GM23338 (cell line): Measurements from ENCODE around the gene CALML5. TPM values are rescaled to one million over a fixed set of nuclear protein-coding genes. Genes with fewer than 3 reads are reported as not detected.

ENCODE experiments used
- ATAC-seq: fragments of 200-7000 bp; cut with Tn5 transposase; 3 replicates; pipeline ENCODE4 v1.9.1; 2020
- DNase-seq: peaks from one replicate; pipeline ENCODE4 v3.0.0-alpha.2; 2015; ENCODE audit warnings: low spot score
- H2AFZ ChIP-seq: fragments of 200-600 bp; sonication (generic); 2 replicates; pipeline ENCODE4 v1.8.0; 2016; ENCODE audit warnings: antibody characterized with exemption, mild to moderate bottlenecking, moderate library complexity
- H3F3A ChIP-seq: fragments of 200-600 bp; sonication (generic); replicated peaks from 2 replicates; pipeline ENCODE4 v1.8.0; 2017; ENCODE audit warnings: antibody characterized with exemption, mixed run types, low read depth
- H3K27ac ChIP-seq: fragments of 200-600 bp; sonication (generic); 2 replicates; pipeline ENCODE4 v1.6.1; 2016; ENCODE audit warnings: low read depth
- H3K27me3 ChIP-seq: fragments of 200-600 bp; sonication (generic); 2 replicates; pipeline ENCODE4 v1.8.0; 2016; ENCODE audit warnings: mild to moderate bottlenecking, mixed run types, moderate library complexity; ENCODE audit not compliant: insufficient read depth
- H3K36me3 ChIP-seq: fragments of 200-600 bp; sonication (generic); 2 replicates; pipeline ENCODE4 v1.8.0; 2016; ENCODE audit warnings: mild to moderate bottlenecking; ENCODE audit not compliant: insufficient read depth
- H3K4me1 ChIP-seq: fragments of 200-600 bp; sonication (generic); 2 replicates; pipeline ENCODE4 v1.8.0; 2016; ENCODE audit warnings: mild to moderate bottlenecking, moderate library complexity; ENCODE audit not compliant: insufficient read depth
- H3K4me2 ChIP-seq: fragments of 200-600 bp; sonication (generic); 2 replicates; pipeline ENCODE4 v1.7.1; 2017; ENCODE audit warnings: mixed run types
- H3K4me3 ChIP-seq: fragments of 200-600 bp; sonication (generic); 2 replicates; pipeline ENCODE4 v1.6.1; 2016; ENCODE audit warnings: mixed run types
- H3K79me2 ChIP-seq: fragments of 200-600 bp; sonication (generic); replicated peaks from 2 replicates; pipeline ENCODE4 v1.8.0; 2017; ENCODE audit warnings: mild to moderate bottlenecking; ENCODE audit not compliant: insufficient read depth
- H3K9me2 ChIP-seq: fragments of 200-600 bp; sonication (generic); 2 replicates; pipeline ENCODE4 v1.8.0; 2017; ENCODE audit not compliant: insufficient read depth
- H4K20me1 ChIP-seq: fragments of 200-600 bp; sonication (generic); replicated peaks from 2 replicates; pipeline ENCODE4 v1.8.0; 2017; ENCODE audit warnings: mild to moderate bottlenecking; ENCODE audit not compliant: insufficient read depth
- H3K27ac Mint-ChIP-seq: 2 replicates; pipeline ENCODE4 v1.8.0; 2020; ENCODE audit warnings: inconsistent platforms, mild to moderate bottlenecking, moderate library complexity, mixed read lengths
- H3K27me3 Mint-ChIP-seq: 3 replicates; pipeline ENCODE4 v1.8.0; 2022; ENCODE audit warnings: low read depth, mild to moderate bottlenecking, moderate library complexity, mixed read lengths, inconsistent platforms; ENCODE audit not compliant: insufficient read depth, poor library complexity
- H3K36me3 Mint-ChIP-seq: 3 replicates; pipeline ENCODE4 v1.8.0; 2021; ENCODE audit warnings: low read depth, mild to moderate bottlenecking, inconsistent platforms, moderate library complexity, mixed read lengths
- H3K4me1 Mint-ChIP-seq: 3 replicates; pipeline ENCODE4 v1.8.0; 2020; ENCODE audit warnings: mild to moderate bottlenecking, inconsistent platforms, mixed read lengths
- H3K4me3 Mint-ChIP-seq: 3 replicates; pipeline ENCODE4 v1.8.0; 2021; ENCODE audit warnings: moderate library complexity, mild to moderate bottlenecking, inconsistent platforms, mixed read lengths
- H3K9me3 Mint-ChIP-seq: 3 replicates; pipeline ENCODE4 v1.8.0; 2020; ENCODE audit warnings: moderate library complexity, mild to moderate bottlenecking, inconsistent platforms, mixed read lengths
- CREB1 ChIP-seq: fragments of 250-450 bp; sonication (Bioruptor Pico); IDR thresholded peaks from 2 replicates; pipeline ENCODE4 v1.5.0; 2020; ENCODE audit warnings: low read depth, mild to moderate bottlenecking, moderate library complexity
- EZH2 ChIP-seq: fragments of 200-600 bp; sonication (generic); IDR thresholded peaks from one replicate; pipeline ENCODE4 v1.8.0; 2017; ENCODE audit warnings: antibody characterized with exemption, mild to moderate bottlenecking, low read depth; ENCODE audit not compliant: unreplicated experiment
- EZH2phosphoT487 ChIP-seq: fragments of 200-600 bp; sonication (generic); IDR thresholded peaks from one replicate; pipeline ENCODE4 v1.8.1; 2018; ENCODE audit warnings: antibody characterized with exemption; ENCODE audit not compliant: unreplicated experiment
- JUNB ChIP-seq: IDR thresholded peaks from one replicate; pipeline ENCODE4 v1.6.1; 2016; ENCODE audit warnings: antibody characterized with exemption; ENCODE audit not compliant: unreplicated experiment
- NANOG ChIP-seq: IDR thresholded peaks from 2 replicates; pipeline ENCODE4 v1.6.1; 2016; ENCODE audit warnings: antibody characterized with exemption, borderline replicate concordance
- POLR2AphosphoS5 ChIP-seq: IDR thresholded peaks from 2 replicates; pipeline ENCODE4 v1.6.1; 2016; ENCODE audit warnings: antibody characterized with exemption, low read depth
- STAT1 ChIP-seq: IDR thresholded peaks from one replicate; pipeline ENCODE4 v1.6.1; 2016; ENCODE audit warnings: antibody characterized with exemption; ENCODE audit not compliant: unreplicated experiment
- ZNF114 ChIP-seq: fragments of 250-450 bp; sonication (Bioruptor Pico); IDR thresholded peaks from 2 replicates; pipeline ENCODE4 v1.5.0; 2020; ENCODE audit warnings: mild to moderate bottlenecking, moderate library complexity
- polyA plus RNA-seq: library from polyadenylated mRNA; unstranded; fragments of >200 nt; fragmentation: Nextera tagmentation; extraction: Ambion mirVana; gene quantifications from 2 replicates; pipeline ENCODE4 v1.2.1, GENCODE V29; 2016
- total RNA-seq: library from RNA; depleted of rRNA; stranded (reverse); fragments of >200 nt; shearing (Covaris generic); gene quantifications from 2 replicates; pipeline ENCODE4 v1.2.3, GENCODE V29; 2014
- TF ChIP-seq, protein P1 (sequence below): IDR thresholded peaks from one replicate; pipeline ENCODE4 v1.6.1; 2018; ENCODE audit warnings: antibody characterized with exemption; ENCODE audit not compliant: unreplicated experiment
- TF ChIP-seq, protein P2 (sequence below): IDR thresholded peaks from 2 replicates; pipeline ENCODE4 v1.6.1; 2016; ENCODE audit warnings: antibody characterized with exemption

Gene CALML5
- total and polyA plus RNA-seq, 2 experiments from 2014 or later, result 0.40 TPM; not detected in 1

DNA sequence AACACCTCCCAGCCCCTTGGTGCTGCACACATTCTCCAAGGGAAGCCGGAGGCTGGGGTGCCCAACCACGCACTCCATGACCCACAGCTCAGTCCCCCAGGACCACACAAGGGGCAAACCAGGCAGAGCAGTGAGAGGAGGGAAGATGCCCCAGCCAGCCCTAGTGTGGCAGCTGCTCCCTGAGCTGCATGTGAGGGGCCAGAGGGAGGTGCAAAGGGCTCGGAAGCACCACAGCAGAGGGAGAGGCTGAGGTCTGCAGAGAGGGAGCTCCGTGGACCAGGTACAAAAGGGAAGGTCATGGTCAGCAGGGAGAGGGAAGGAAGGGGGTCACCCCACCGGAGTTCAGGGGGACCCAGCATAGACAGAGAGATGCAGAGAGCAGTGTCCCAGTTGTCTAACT, 1.5 kb upstream of the CALML5 start (continued):
- TF ChIP-seq, protein P1, sequence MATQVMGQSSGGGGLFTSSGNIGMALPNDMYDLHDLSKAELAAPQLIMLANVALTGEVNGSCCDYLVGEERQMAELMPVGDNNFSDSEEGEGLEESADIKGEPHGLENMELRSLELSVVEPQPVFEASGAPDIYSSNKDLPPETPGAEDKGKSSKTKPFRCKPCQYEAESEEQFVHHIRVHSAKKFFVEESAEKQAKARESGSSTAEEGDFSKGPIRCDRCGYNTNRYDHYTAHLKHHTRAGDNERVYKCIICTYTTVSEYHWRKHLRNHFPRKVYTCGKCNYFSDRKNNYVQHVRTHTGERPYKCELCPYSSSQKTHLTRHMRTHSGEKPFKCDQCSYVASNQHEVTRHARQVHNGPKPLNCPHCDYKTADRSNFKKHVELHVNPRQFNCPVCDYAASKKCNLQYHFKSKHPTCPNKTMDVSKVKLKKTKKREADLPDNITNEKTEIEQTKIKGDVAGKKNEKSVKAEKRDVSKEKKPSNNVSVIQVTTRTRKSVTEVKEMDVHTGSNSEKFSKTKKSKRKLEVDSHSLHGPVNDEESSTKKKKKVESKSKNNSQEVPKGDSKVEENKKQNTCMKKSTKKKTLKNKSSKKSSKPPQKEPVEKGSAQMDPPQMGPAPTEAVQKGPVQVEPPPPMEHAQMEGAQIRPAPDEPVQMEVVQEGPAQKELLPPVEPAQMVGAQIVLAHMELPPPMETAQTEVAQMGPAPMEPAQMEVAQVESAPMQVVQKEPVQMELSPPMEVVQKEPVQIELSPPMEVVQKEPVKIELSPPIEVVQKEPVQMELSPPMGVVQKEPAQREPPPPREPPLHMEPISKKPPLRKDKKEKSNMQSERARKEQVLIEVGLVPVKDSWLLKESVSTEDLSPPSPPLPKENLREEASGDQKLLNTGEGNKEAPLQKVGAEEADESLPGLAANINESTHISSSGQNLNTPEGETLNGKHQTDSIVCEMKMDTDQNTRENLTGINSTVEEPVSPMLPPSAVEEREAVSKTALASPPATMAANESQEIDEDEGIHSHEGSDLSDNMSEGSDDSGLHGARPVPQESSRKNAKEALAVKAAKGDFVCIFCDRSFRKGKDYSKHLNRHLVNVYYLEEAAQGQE, result no peak
- TF ChIP-seq NANOG (no peak), STAT1 (no peak), CREB1 (CRISPR knock-in tag) (no peak), ZNF114 (CRISPR knock-in tag) (no peak), EZH2 (no peak), JUNB (no peak), POLR2AphosphoS5 (no peak)
- TF ChIP-seq, protein P2, sequence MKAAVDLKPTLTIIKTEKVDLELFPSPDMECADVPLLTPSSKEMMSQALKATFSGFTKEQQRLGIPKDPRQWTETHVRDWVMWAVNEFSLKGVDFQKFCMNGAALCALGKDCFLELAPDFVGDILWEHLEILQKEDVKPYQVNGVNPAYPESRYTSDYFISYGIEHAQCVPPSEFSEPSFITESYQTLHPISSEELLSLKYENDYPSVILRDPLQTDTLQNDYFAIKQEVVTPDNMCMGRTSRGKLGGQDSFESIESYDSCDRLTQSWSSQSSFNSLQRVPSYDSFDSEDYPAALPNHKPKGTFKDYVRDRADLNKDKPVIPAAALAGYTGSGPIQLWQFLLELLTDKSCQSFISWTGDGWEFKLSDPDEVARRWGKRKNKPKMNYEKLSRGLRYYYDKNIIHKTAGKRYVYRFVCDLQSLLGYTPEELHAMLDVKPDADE, result no peak

DNA sequence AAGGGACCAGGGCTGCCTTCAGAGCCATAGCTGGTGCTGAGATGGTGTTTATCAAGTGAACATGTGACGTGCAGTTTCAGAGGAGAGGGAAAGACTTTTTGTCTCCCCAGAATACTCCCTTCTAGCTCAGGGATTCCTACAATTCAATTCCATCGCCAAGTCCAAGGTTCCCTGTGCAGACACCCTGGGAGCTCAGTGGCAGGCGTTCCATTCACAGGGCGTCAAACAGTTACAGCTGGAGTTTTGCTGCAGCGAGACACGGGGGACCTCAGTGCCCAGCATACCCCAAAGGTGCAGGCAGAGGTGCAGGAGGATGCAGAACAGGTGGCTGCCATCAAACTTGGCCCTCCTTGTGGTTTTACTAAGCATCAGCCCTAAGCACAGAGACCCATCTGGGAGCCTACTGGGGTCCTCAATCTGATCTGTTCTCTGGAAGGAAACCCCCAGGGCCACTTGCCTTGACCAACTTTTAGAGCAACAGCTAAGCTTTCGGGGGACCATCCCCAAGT, 846 bp upstream of the CALML5 start:
- DNase-seq (no peak), ATAC-seq (no peak)
- no peak overlapping the region for H3K27ac ChIP-seq
- H3K9me3 Mint-ChIP-seq, result no peaks in the 10 kb centered on the region
- H3K36me3 Mint-ChIP-seq, result no peaks in the 10 kb centered on the region
- no peak overlapping the region for H3K27ac Mint-ChIP-seq
- no peaks in the 10 kb centered on the region for H3F3A ChIP-seq
- H2AFZ ChIP-seq, result no peak overlapping the region; the same call in 1 of the 2 replicates
- no peaks in the 10 kb centered on the region for H3K4me1 ChIP-seq
- H3K4me3 ChIP-seq, result no peak overlapping the region
- H3K4me2 ChIP-seq, result no peak overlapping the region
- no peaks in the 10 kb centered on the region for H4K20me1 ChIP-seq
- H3K9me2 ChIP-seq, result no peaks in the 10 kb centered on the region
- no peaks in the 10 kb centered on the region for H3K79me2 ChIP-seq
- no peaks in the 10 kb centered on the region for H3K27me3 ChIP-seq
- TF ChIP-seq EZH2phosphoT487, result no peak
- no peaks in the 10 kb centered on the region for H3K36me3 ChIP-seq
- no peak overlapping the region for H3K4me3 Mint-ChIP-seq
- peaks cover 18% of the 10 kb centered on the region for H3K4me1 Mint-ChIP-seq
- peaks cover 2% of the 10 kb centered on the region for H3K27me3 Mint-ChIP-seq
